Neural cell (in vitro differentiated cells): ENCODE results near the gene UBE2H. TPM values are rescaled to one million over a fixed set of nuclear protein-coding genes. Genes with fewer than 3 reads are reported as not detected.

Experiments used
- H2AFZ ChIP-seq: fragments of 200-600, 300-800 bp; sonication (generic), shearing (Covaris generic); 2 replicates; pipeline ENCODE4 v1.6.0; 2014; ENCODE audit warnings: low read depth, mild to moderate bottlenecking, antibody characterized with exemption, low read length, moderate library complexity
- H3F3A ChIP-seq: fragments of 200-600 bp; shearing (Covaris generic); 2 replicates; pipeline ENCODE4 v1.6.1; 2016; ENCODE audit warnings: mild to moderate bottlenecking, moderate library complexity, mixed read lengths, antibody characterized with exemption, low read length; ENCODE audit not compliant: insufficient read depth, poor library complexity, severe bottlenecking
- H3K27ac ChIP-seq: fragments of 200-600, 300-800 bp; sonication (generic), shearing (Covaris generic); 2 replicates; pipeline ENCODE4 v1.5.1; 2014; ENCODE audit warnings: mild to moderate bottlenecking, low read length, moderate library complexity
- H3K27me3 ChIP-seq: fragments of 300-800, 200-600 bp; sonication (generic), shearing (Covaris generic); 2 replicates; pipeline ENCODE4 v1.6.0; 2014; ENCODE audit warnings: mild to moderate bottlenecking, low read depth, low read length, moderate library complexity; ENCODE audit not compliant: insufficient read depth
- H3K36me3 ChIP-seq: fragments of 300-800, 200-600 bp; sonication (generic), shearing (Covaris generic); 2 replicates; pipeline ENCODE4 v1.5.1; 2014; ENCODE audit warnings: mild to moderate bottlenecking, antibody characterized with exemption, low read length, moderate library complexity; ENCODE audit not compliant: insufficient read depth
- H3K4me2 ChIP-seq: fragments of 300-800, 200-600 bp; sonication (generic), shearing (Covaris generic); 2 replicates; pipeline ENCODE4 v1.6.0; 2014; ENCODE audit warnings: mild to moderate bottlenecking, low read length
- H3K4me3 ChIP-seq: fragments of 300-800, 200-600 bp; sonication (generic), shearing (Covaris generic); 2 replicates; pipeline ENCODE4 v1.5.1; 2014; ENCODE audit warnings: mild to moderate bottlenecking, low read length, moderate library complexity
- H3K79me2 ChIP-seq: fragments of 200-600 bp; shearing (Covaris generic); replicated peaks from 2 replicates; pipeline ENCODE4 v1.6.0; 2014; ENCODE audit warnings: mild to moderate bottlenecking, low read length, moderate library complexity; ENCODE audit not compliant: insufficient read depth
- H3K9ac ChIP-seq: fragments of 300-800, 200-600 bp; sonication (generic), shearing (Covaris generic); 2 replicates; pipeline ENCODE4 v1.6.1; 2016; ENCODE audit warnings: mild to moderate bottlenecking, low read length, mixed read lengths
- H3K9me2 ChIP-seq: fragments of 200-600 bp; shearing (Covaris generic); 2 replicates; pipeline ENCODE4 v1.6.1; 2016; ENCODE audit warnings: mild to moderate bottlenecking, low read length, mixed read lengths; ENCODE audit not compliant: insufficient read depth
- H3K9me3 ChIP-seq: fragments of 200-600, 300-800 bp; sonication (generic), shearing (Covaris generic); 2 replicates; pipeline ENCODE4 v1.6.1; 2016; ENCODE audit warnings: mild to moderate bottlenecking, mixed run types, low read length, moderate library complexity, mixed read lengths
- H4K20me1 ChIP-seq: fragments of 200-600 bp; shearing (Covaris generic); 2 replicates; pipeline ENCODE4 v1.6.1; 2016; ENCODE audit warnings: mild to moderate bottlenecking, mixed run types; ENCODE audit not compliant: insufficient read depth
- EP300 ChIP-seq: fragments of 450-650 bp; conservative IDR thresholded peaks from 2 replicates; pipeline ENCODE4 v1.6.1; 2014; ENCODE audit warnings: antibody characterized with exemption, mild to moderate bottlenecking, moderate library complexity; ENCODE audit not compliant: poor library complexity, severe bottlenecking
- EZH2 ChIP-seq: fragments of 200-600, 300-800 bp; shearing (Covaris generic), sonication (generic); IDR thresholded peaks from 2 replicates; pipeline ENCODE4 v1.6.1; 2014; ENCODE audit warnings: antibody characterized with exemption, low read length, borderline replicate concordance, mild to moderate bottlenecking; ENCODE audit not compliant: insufficient read depth, poor library complexity, severe bottlenecking
- MXI1 ChIP-seq: fragments of 450-650 bp; conservative IDR thresholded peaks from 2 replicates; pipeline ENCODE4 v1.6.1; 2014; ENCODE audit warnings: antibody characterized with exemption, mild to moderate bottlenecking; ENCODE audit not compliant: poor library complexity, severe bottlenecking
- POLR2AphosphoS5 ChIP-seq: IDR thresholded peaks from 2 replicates; pipeline ENCODE4 v1.6.1; 2012
- RAD21 ChIP-seq: fragments of 450-650 bp; conservative IDR thresholded peaks from 2 replicates; pipeline ENCODE4 v1.6.1; 2014; ENCODE audit warnings: antibody characterized with exemption, mild to moderate bottlenecking, moderate library complexity
- SMC3 ChIP-seq: fragments of 450-650 bp; conservative IDR thresholded peaks from 2 replicates; pipeline ENCODE4 v1.6.1; 2014; ENCODE audit warnings: antibody characterized with exemption, mild to moderate bottlenecking, moderate library complexity; ENCODE audit not compliant: poor library complexity
- TAF1 ChIP-seq: IDR thresholded peaks from 2 replicates; pipeline ENCODE4 v1.6.1; 2012; ENCODE audit warnings: low read depth
- polyA plus RNA-seq: library from polyadenylated mRNA; depleted of rRNA; stranded (reverse); fragments of >200 nt; gene quantifications from 2 replicates; pipeline ENCODE4 v1.2.3, GENCODE V29; 2014
- TF ChIP-seq, protein P1 (sequence below): IDR thresholded peaks from 2 replicates; pipeline ENCODE4 v1.6.1; 2012; ENCODE audit warnings: borderline replicate concordance
- TF ChIP-seq, protein P2 (sequence below): fragments of 450-650 bp; IDR thresholded peaks from 2 replicates; pipeline ENCODE4 v1.5.1; 2014; ENCODE audit warnings: antibody characterized with exemption, mild to moderate bottlenecking, moderate library complexity; ENCODE audit not compliant: poor library complexity, severe bottlenecking

UBE2H gene
- polyA plus RNA-seq, 1 donor from 2014 or later, result 96.1 TPM

DNA sequence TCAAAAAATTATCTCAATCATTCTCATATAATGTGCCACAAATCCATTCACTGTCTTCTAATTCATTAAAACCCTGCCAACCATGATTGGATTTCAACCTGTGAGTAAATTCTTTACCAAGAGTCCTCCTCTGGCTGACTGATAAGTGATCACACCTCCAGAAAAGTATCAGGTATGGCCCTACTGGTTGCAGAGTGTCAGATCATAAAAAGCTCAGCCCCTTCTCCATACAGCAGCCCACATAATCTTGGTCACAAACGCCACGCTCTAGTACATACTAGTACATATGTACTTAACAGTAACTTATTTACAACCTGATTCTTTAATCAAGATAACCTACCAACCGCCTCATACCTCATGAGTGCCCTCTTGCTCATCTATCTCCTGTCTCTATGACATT is 26.1 kb downstream of the UBE2H start:
- H2AFZ ChIP-seq, result no peak overlapping the region
- no peak overlapping the region for H3K4me2 ChIP-seq
- H3F3A ChIP-seq, result no peaks in the 10 kb centered on the region
- H3K36me3 ChIP-seq, result no peaks in the 10 kb centered on the region
- no peak overlapping the region for H3K9ac ChIP-seq
- peaks cover 35% of the 10 kb centered on the region for H3K79me2 ChIP-seq
- TF ChIP-seq EZH2, result no peak
- TF ChIP-seq SMC3, result no peak
- TF ChIP-seq EP300, result no peak
- TF ChIP-seq RAD21, result no peak
- no peak for TF ChIP-seq POLR2AphosphoS5
- TF ChIP-seq, protein P1, sequence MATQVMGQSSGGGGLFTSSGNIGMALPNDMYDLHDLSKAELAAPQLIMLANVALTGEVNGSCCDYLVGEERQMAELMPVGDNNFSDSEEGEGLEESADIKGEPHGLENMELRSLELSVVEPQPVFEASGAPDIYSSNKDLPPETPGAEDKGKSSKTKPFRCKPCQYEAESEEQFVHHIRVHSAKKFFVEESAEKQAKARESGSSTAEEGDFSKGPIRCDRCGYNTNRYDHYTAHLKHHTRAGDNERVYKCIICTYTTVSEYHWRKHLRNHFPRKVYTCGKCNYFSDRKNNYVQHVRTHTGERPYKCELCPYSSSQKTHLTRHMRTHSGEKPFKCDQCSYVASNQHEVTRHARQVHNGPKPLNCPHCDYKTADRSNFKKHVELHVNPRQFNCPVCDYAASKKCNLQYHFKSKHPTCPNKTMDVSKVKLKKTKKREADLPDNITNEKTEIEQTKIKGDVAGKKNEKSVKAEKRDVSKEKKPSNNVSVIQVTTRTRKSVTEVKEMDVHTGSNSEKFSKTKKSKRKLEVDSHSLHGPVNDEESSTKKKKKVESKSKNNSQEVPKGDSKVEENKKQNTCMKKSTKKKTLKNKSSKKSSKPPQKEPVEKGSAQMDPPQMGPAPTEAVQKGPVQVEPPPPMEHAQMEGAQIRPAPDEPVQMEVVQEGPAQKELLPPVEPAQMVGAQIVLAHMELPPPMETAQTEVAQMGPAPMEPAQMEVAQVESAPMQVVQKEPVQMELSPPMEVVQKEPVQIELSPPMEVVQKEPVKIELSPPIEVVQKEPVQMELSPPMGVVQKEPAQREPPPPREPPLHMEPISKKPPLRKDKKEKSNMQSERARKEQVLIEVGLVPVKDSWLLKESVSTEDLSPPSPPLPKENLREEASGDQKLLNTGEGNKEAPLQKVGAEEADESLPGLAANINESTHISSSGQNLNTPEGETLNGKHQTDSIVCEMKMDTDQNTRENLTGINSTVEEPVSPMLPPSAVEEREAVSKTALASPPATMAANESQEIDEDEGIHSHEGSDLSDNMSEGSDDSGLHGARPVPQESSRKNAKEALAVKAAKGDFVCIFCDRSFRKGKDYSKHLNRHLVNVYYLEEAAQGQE, result no peak
- no peak for TF ChIP-seq MXI1
- TF ChIP-seq, protein P2, sequence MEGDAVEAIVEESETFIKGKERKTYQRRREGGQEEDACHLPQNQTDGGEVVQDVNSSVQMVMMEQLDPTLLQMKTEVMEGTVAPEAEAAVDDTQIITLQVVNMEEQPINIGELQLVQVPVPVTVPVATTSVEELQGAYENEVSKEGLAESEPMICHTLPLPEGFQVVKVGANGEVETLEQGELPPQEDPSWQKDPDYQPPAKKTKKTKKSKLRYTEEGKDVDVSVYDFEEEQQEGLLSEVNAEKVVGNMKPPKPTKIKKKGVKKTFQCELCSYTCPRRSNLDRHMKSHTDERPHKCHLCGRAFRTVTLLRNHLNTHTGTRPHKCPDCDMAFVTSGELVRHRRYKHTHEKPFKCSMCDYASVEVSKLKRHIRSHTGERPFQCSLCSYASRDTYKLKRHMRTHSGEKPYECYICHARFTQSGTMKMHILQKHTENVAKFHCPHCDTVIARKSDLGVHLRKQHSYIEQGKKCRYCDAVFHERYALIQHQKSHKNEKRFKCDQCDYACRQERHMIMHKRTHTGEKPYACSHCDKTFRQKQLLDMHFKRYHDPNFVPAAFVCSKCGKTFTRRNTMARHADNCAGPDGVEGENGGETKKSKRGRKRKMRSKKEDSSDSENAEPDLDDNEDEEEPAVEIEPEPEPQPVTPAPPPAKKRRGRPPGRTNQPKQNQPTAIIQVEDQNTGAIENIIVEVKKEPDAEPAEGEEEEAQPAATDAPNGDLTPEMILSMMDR, result no peak
- no peak for TF ChIP-seq TAF1
- no peak overlapping the region for H3K27ac ChIP-seq
- H3K9me2 ChIP-seq, result no peaks in the 10 kb centered on the region
- H3K4me3 ChIP-seq, result no peak overlapping the region
- no peaks in the 10 kb centered on the region for H3K9me3 ChIP-seq
- H4K20me1 ChIP-seq, result peaks cover 9% of the 10 kb centered on the region
- no peaks in the 10 kb centered on the region for H3K27me3 ChIP-seq

DNA sequence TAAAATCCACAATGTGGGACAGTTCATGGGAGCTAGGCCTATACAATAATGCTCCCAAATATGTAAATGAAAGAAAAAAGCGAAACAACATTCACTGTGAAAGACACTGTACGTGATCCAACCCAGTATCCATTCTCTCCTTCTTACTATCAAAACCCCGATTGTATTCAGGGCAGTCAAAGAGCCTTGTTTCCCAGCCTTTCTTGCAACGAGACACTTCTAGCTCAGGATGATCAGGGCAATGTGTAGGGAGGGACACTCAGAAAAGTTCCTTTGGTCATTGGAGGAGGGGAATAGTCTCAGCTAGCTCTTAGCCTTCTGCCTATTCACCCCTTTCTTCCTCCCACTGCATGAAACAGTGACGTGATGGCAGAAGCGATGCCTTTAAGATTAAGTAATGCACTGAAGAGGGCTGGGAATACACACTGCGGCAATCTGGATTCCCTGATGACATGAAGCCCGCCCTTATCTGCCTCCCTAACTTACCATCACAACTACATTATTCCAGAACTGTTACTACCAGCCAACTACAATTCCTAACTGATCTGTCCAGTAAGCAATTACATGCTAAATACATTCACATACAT is 27.3 kb downstream of the UBE2H start:
- Histone ChIP-seq H3K79me2 (peaks cover 40% of the 10 kb centered on the region), H2AFZ (no peak overlapping the region), H3K27me3 (no peaks in the 10 kb centered on the region), H3F3A (no peaks in the 10 kb centered on the region), H3K9me2 (no peaks in the 10 kb centered on the region), H3K4me3 (no peak overlapping the region), H3K36me3 (no peaks in the 10 kb centered on the region), H3K4me2 (no peak overlapping the region), H4K20me1 (peaks cover 9% of the 10 kb centered on the region), H3K9ac (no peak overlapping the region), H3K9me3 (no peaks in the 10 kb centered on the region), H3K27ac (no peak overlapping the region)
- TF ChIP-seq, protein P2, result no peak
- no peak for TF ChIP-seq MXI1
- TF ChIP-seq TAF1, result no peak
- no peak for TF ChIP-seq SMC3
- TF ChIP-seq EP300, result no peak
- TF ChIP-seq RAD21, result no peak
- TF ChIP-seq POLR2AphosphoS5, result no peak
- TF ChIP-seq EZH2, result no peak
- TF ChIP-seq, protein P1, result no peak
